H9 (cell line): ENCODE data around the gene PIH1D2. TPM values are rescaled to one million over a fixed set of nuclear protein-coding genes. Genes with fewer than 3 reads are reported as not detected.

Experiments
- DNase-seq: peaks from one replicate; pipeline ENCODE4 v3.0.0-alpha.2; 2017
- H2AFZ ChIP-seq: one replicate; pipeline ENCODE4 v1.6.1; 2013; ENCODE audit warnings: mild to moderate bottlenecking, low read length, control low read depth, moderate library complexity
- H2AK5ac ChIP-seq: 2 replicates; pipeline ENCODE4 v1.6.1; 2013; ENCODE audit warnings: low read length, control low read depth, mixed read lengths; ENCODE audit not compliant: insufficient read length
- H2BK120ac ChIP-seq: one replicate; pipeline ENCODE4 v1.6.1; 2013; ENCODE audit warnings: low read depth, mild to moderate bottlenecking, low read length, control low read depth, inconsistent platforms; ENCODE audit not compliant: poor library complexity, severe bottlenecking
- H2BK12ac ChIP-seq: 2 replicates; pipeline ENCODE4 v1.6.1; 2013; ENCODE audit warnings: low read length, control low read depth, mixed read lengths, low read depth; ENCODE audit not compliant: insufficient read length
- H2BK15ac ChIP-seq: 2 replicates; pipeline ENCODE4 v1.6.1; 2013; ENCODE audit warnings: low read depth, low read length, control low read depth
- H2BK20ac ChIP-seq: one replicate; pipeline ENCODE4 v1.6.1; 2013; ENCODE audit warnings: low read depth, mild to moderate bottlenecking, low read length, control low read depth, inconsistent platforms; ENCODE audit not compliant: poor library complexity, severe bottlenecking
- H2BK5ac ChIP-seq: 2 replicates; pipeline ENCODE4 v1.6.1; 2013; ENCODE audit warnings: low read length, control low read depth, mixed read lengths; ENCODE audit not compliant: insufficient read length
- H3K14ac ChIP-seq: 2 replicates; pipeline ENCODE4 v1.6.1; 2013; ENCODE audit warnings: low read length, control low read depth; ENCODE audit not compliant: insufficient read depth
- H3K18ac ChIP-seq: 2 replicates; pipeline ENCODE4 v1.6.1; 2013; ENCODE audit warnings: low read depth, mild to moderate bottlenecking, mixed read lengths, low read length, control low read depth; ENCODE audit not compliant: insufficient read length
- H3K23ac ChIP-seq: 2 replicates; pipeline ENCODE4 v1.6.1; 2013; ENCODE audit warnings: low read length, control low read depth, mixed read lengths, low read depth; ENCODE audit not compliant: insufficient read length
- H3K23me2 ChIP-seq: 2 replicates; pipeline ENCODE4 v1.6.1; 2013; ENCODE audit warnings: low read depth, mild to moderate bottlenecking, mixed read lengths, low read length, control low read depth; ENCODE audit not compliant: insufficient read length, poor library complexity, severe bottlenecking
- H3K27ac ChIP-seq: 2 replicates; pipeline ENCODE4 v1.5.1; 2013; ENCODE audit warnings: low read length, control low read depth, mixed read lengths, low read depth; ENCODE audit not compliant: insufficient read length
- H3K27me3 ChIP-seq: 2 replicates; pipeline ENCODE4 v1.6.1; 2013; ENCODE audit warnings: low read length, control low read depth, inconsistent platforms; ENCODE audit not compliant: insufficient read depth
- H3K4ac ChIP-seq: 2 replicates; pipeline ENCODE4 v1.6.1; 2013; ENCODE audit warnings: low read depth, mild to moderate bottlenecking, control low read depth, inconsistent platforms, low read length, moderate library complexity
- H3K4me1 ChIP-seq: 2 replicates; pipeline ENCODE4 v1.6.1; 2013; ENCODE audit warnings: low read length, control low read depth, inconsistent platforms; ENCODE audit not compliant: insufficient read depth
- H3K4me2 ChIP-seq: 2 replicates; pipeline ENCODE4 v1.6.1; 2013; ENCODE audit warnings: low read length, control low read depth, mixed read lengths; ENCODE audit not compliant: insufficient read length, insufficient read depth
- H3K56ac ChIP-seq: 2 replicates; pipeline ENCODE4 v1.6.1; 2013; ENCODE audit warnings: low read depth, mild to moderate bottlenecking, mixed read lengths, low read length, control low read depth; ENCODE audit not compliant: insufficient read length
- H3K79me1 ChIP-seq: 2 replicates; pipeline ENCODE4 v1.6.1; 2013; ENCODE audit warnings: low read depth, mild to moderate bottlenecking, moderate library complexity, low read length, control low read depth, inconsistent platforms; ENCODE audit not compliant: insufficient read depth, poor library complexity, severe bottlenecking
- H3K79me2 ChIP-seq: 2 replicates; pipeline ENCODE4 v1.6.1; 2013; ENCODE audit warnings: low read length, control low read depth, inconsistent platforms; ENCODE audit not compliant: insufficient read depth
- H3K9ac ChIP-seq: 2 replicates; pipeline ENCODE4 v1.6.1; 2013; ENCODE audit warnings: low read length, control low read depth, mixed read lengths; ENCODE audit not compliant: insufficient read length; ENCODE audit errors: extremely low read depth
- H3K9me3 ChIP-seq: one replicate; pipeline ENCODE4 v1.6.1; 2013; ENCODE audit warnings: low read depth, low read length, inconsistent platforms; ENCODE audit not compliant: control insufficient read depth
- H3T11ph ChIP-seq: one replicate; pipeline ENCODE4 v1.6.1; 2013; ENCODE audit warnings: mild to moderate bottlenecking, low read length, control low read depth, inconsistent platforms
- H4K20me1 ChIP-seq: one replicate; pipeline ENCODE4 v1.6.1; 2013; ENCODE audit not compliant: control insufficient read depth, insufficient read length, insufficient read depth
- H4K5ac ChIP-seq: 2 replicates; pipeline ENCODE4 v1.6.1; 2013; ENCODE audit warnings: low read depth, mild to moderate bottlenecking, mixed read lengths, low read length, control low read depth; ENCODE audit not compliant: insufficient read length
- H4K8ac ChIP-seq: replicated peaks from 2 replicates; pipeline ENCODE4 v1.6.1; 2013; ENCODE audit warnings: low read length, control low read depth, mixed read lengths, low read depth; ENCODE audit not compliant: insufficient read length
- H4K91ac ChIP-seq: 2 replicates; pipeline ENCODE4 v1.6.1; 2013; ENCODE audit warnings: low read depth, mild to moderate bottlenecking, moderate library complexity, mixed read lengths, low read length, control low read depth; ENCODE audit not compliant: insufficient read length
- H3K27ac Mint-ChIP-seq, 3 experiments: 2 replicates in 2 of 3; 3 replicates in 1 of 3; pipeline ENCODE4 v1.8.0; 2020 to 2021; ENCODE audit warnings: mixed read lengths in 3 of 3, mild to moderate bottlenecking in 1 of 3, moderate library complexity in 1 of 3
- H3K27me3 Mint-ChIP-seq: 2 replicates; pipeline ENCODE4 v1.8.0; 2021; ENCODE audit warnings: low read depth, mild to moderate bottlenecking, moderate library complexity, mixed read lengths
- H3K36me3 Mint-ChIP-seq, 3 experiments: 2 replicates in 2 of 3; 3 replicates in 1 of 3; pipeline ENCODE4 v1.8.0; 2020 to 2021; ENCODE audit warnings: low read depth in 3 of 3, mixed read lengths in 3 of 3; ENCODE audit not compliant: insufficient read depth in 1 of 3
- H3K4me1 Mint-ChIP-seq, 2 experiments: 2 replicates each; pipeline ENCODE4 v1.8.0; 2020; ENCODE audit warnings: mixed read lengths in 2 of 2
- H3K4me3 Mint-ChIP-seq, 2 experiments: 2 replicates in 1 of 2; 3 replicates in 1 of 2; pipeline ENCODE4 v1.8.0; 2020 to 2021; ENCODE audit warnings: mild to moderate bottlenecking in 2 of 2, mixed read lengths in 2 of 2, moderate library complexity in 1 of 2
- H3K9me3 Mint-ChIP-seq, 2 experiments: 2 replicates in 1 of 2; 3 replicates in 1 of 2; pipeline ENCODE4 v1.8.0; 2020; ENCODE audit warnings: mild to moderate bottlenecking in 2 of 2, mixed read lengths in 2 of 2, moderate library complexity in 1 of 2
- CTCF ChIP-seq: fragments of 200-600 bp; sonication (generic); conservative IDR thresholded peaks from 3 replicates; pipeline ENCODE4 v1.8.0; 2021; ENCODE audit warnings: antibody characterized with exemption, mild to moderate bottlenecking
- WGBS: extraction: QIAGEN DNeasy Blood & Tissue Kit; methylation state at CpG from one replicate; pipeline ENCODE4 v1.1.7; 2013; ENCODE audit warnings: missing lambda C conversion rate, low lambda C conversion rate, mixed read lengths; ENCODE audit not compliant: insufficient read length; ENCODE audit errors: extremely low coverage; 5-methylcytosine and 5-hydroxymethylcytosine counted together
- total RNA-seq: library from RNA; stranded (reverse); gene quantifications from 2 replicates; pipeline ENCODE4 v1.2.1, GENCODE V29; 2021

Gene PIH1D2
- total RNA-seq, 1 experiment from 2014 or later = 1.1 TPM

- H3K4me2 ChIP-seq = no peak overlapping the region
- H3K27ac ChIP-seq = no peak overlapping the region
- no peak overlapping the region for H2AK5ac ChIP-seq
- H3K4me3 Mint-ChIP-seq = no peak overlapping the region
- H2BK120ac ChIP-seq = no peak overlapping the region
- H4K91ac ChIP-seq = no peak overlapping the region
- H3K79me1 ChIP-seq = no peaks in the 10 kb centered on the region
- no peak overlapping the region for H4K8ac ChIP-seq
- H3K23me2 ChIP-seq = no peaks in the 10 kb centered on the region
- H3K23ac ChIP-seq = no peak overlapping the region
- H2BK5ac ChIP-seq = no peak overlapping the region
- TF ChIP-seq CTCF = no peak
- no peak overlapping the region for H4K5ac ChIP-seq
- no peaks in the 10 kb centered on the region for H4K20me1 ChIP-seq
- no peak overlapping the region for H3K14ac ChIP-seq
- no peak overlapping the region for H3K56ac ChIP-seq
- H3K9me3 Mint-ChIP-seq = no peaks in the 10 kb centered on the region
- no peak overlapping the region for H2BK15ac ChIP-seq
- H3K27me3 Mint-ChIP-seq = no peaks in the 10 kb centered on the region
- no peak overlapping the region for H2BK20ac ChIP-seq
- H3K4ac ChIP-seq = no peak overlapping the region
- H3K79me2 ChIP-seq = no peaks in the 10 kb centered on the region
- H3K27ac Mint-ChIP-seq = no peak overlapping the region
- no peaks in the 10 kb centered on the region for H3K4me1 Mint-ChIP-seq
- H3K36me3 Mint-ChIP-seq = peaks cover 49 to 84% (median 83%) of the 10 kb centered on the region in 3 experiments
- no peaks in the 10 kb centered on the region for H3K4me1 ChIP-seq
- no peaks in the 10 kb centered on the region for H3K27me3 ChIP-seq
- H3K18ac ChIP-seq = no peak overlapping the region
- no peaks in the 10 kb centered on the region for H3K9me3 ChIP-seq
- WGBS = no CpG with 5 or more reads among the region's 3 CpGs
- H2BK12ac ChIP-seq = no peak overlapping the region
- H3T11ph ChIP-seq = no peak overlapping the region
- DNase-seq = no peak
- H3K9ac ChIP-seq = no peak overlapping the region
- H2AFZ ChIP-seq = no peak overlapping the region
These were observed 23.1 kb downstream of the PIH1D2 start for GRCh38 chr11:112050721-112051120.
